Right atrium auricular region (tissue), 2 donors: ENCODE data around the gene MCEMP1. TPM values are rescaled to one million over a fixed set of nuclear protein-coding genes. Genes with fewer than 3 reads are reported as not detected.

Experiments
- DNase-seq: peaks from one replicate; pipeline ENCODE4 v3.0.0-alpha.2; 2019; ENCODE audit warnings: low spot score
- H3K27ac ChIP-seq, 2 donors: fragments of 200-600 bp; sonication (generic); 1 replicate in 1 of 2; 2 replicates in 1 of 2; pipeline ENCODE4 v1.5.1; 2016 to 2019
- H3K27me3 ChIP-seq, 2 donors: fragments of 200-600 bp; sonication (generic); one replicate each; pipeline versions ENCODE4 v1.5.1 to v1.6.0; 2017 to 2019
- H3K36me3 ChIP-seq: fragments of 200-600 bp; sonication (generic); one replicate; pipeline ENCODE4 v1.5.1; 2016
- H3K4me1 ChIP-seq, 2 donors: fragments of 200-600 bp; sonication (generic); one replicate each; pipeline versions ENCODE4 v1.5.1 to v1.6.0; 2017 to 2019
- H3K4me3 ChIP-seq, 2 donors: fragments of 200-600 bp; sonication (generic); 1 replicate in 1 of 2; 2 replicates in 1 of 2; pipeline ENCODE4 v1.5.1; 2017 to 2019; ENCODE audit warnings: mild to moderate bottlenecking in 1 of 2, moderate library complexity in 1 of 2
- H3K9me3 ChIP-seq, 2 donors: fragments of 200-600 bp; sonication (generic); one replicate each; pipeline ENCODE4 v1.5.1; 2019
- CTCF ChIP-seq, 2 donors: fragments of 200-600 bp; sonication (generic); IDR thresholded peaks; one replicate each; pipeline ENCODE4 v1.5.1; 2019; ENCODE audit warnings: antibody characterized with exemption in 2 of 2
- total RNA-seq, 2 donors: library from RNA; depleted of rRNA; stranded (reverse); fragments of >200 nt; gene quantifications; one replicate each; pipeline ENCODE4 v1.1.0, GENCODE V29; 2016

MCEMP1 gene
- total RNA-seq, 2 donors from 2014 or later, result 0.70 to 1.5 TPM

- no peaks in the 10 kb centered on the region for H3K36me3 ChIP-seq
- no peaks in the 10 kb centered on the region for H3K4me1 ChIP-seq
- no peaks in the 10 kb centered on the region for H3K27me3 ChIP-seq
- no peak for DNase-seq
- H3K9me3 ChIP-seq, result no peaks in the 10 kb centered on the region
- no peak overlapping the region for H3K4me3 ChIP-seq
- no peak for TF ChIP-seq CTCF (IDR thresholded peaks at IDR 0.05)
- H3K27ac ChIP-seq, result no peak overlapping the region
Measured at GRCh38 chr19:7691497-7691896, 14.6 kb downstream of the MCEMP1 start.

- H3K27ac ChIP-seq, result no peak overlapping the region
- H3K27me3 ChIP-seq, result no peaks in the 10 kb centered on the region
- DNase-seq, result no peak
- no peaks in the 10 kb centered on the region for H3K4me1 ChIP-seq
- H3K9me3 ChIP-seq, result no peaks in the 10 kb centered on the region
- H3K4me3 ChIP-seq, result no peak overlapping the region
- TF ChIP-seq CTCF (IDR thresholded peaks at IDR 0.05), result no peak
- H3K36me3 ChIP-seq, result no peaks in the 10 kb centered on the region
Measured at GRCh38 chr19:7692417-7693088, 15.7 kb downstream of the MCEMP1 start.

- Histone ChIP-seq H3K27me3 (no peaks in the 10 kb centered on the region), H3K9me3 (no peaks in the 10 kb centered on the region), H3K4me3 (no peak overlapping the region), H3K27ac (no peak overlapping the region), H3K36me3 (no peaks in the 10 kb centered on the region), H3K4me1 (no peaks in the 10 kb centered on the region)
- DNase-seq, result no peak
- no peak for TF ChIP-seq CTCF (IDR thresholded peaks at IDR 0.05)
Measured at GRCh38 chr19:7694499-7694898, 17.6 kb downstream of the MCEMP1 start.

GRCh38 chr19:7697721-7698287 lies 20.9 kb downstream of the MCEMP1 start:
- H3K27ac ChIP-seq, result no peak overlapping the region
- no peak for DNase-seq
- no peak for TF ChIP-seq CTCF (IDR thresholded peaks at IDR 0.05)
- no peaks in the 10 kb centered on the region for H3K9me3 ChIP-seq
- H3K4me1 ChIP-seq, result no peaks in the 10 kb centered on the region
- no peak overlapping the region for H3K4me3 ChIP-seq
- no peaks in the 10 kb centered on the region for H3K36me3 ChIP-seq
- no peaks in the 10 kb centered on the region for H3K27me3 ChIP-seq

GRCh38 chr19:7698583-7698982 lies 21.7 kb downstream of the MCEMP1 start:
- Histone ChIP-seq H3K4me3 (no peak overlapping the region), H3K36me3 (no peaks in the 10 kb centered on the region), H3K27me3 (no peaks in the 10 kb centered on the region), H3K9me3 (no peaks in the 10 kb centered on the region), H3K27ac (no peak overlapping the region), H3K4me1 (no peaks in the 10 kb centered on the region)
- no peak for TF ChIP-seq CTCF (IDR thresholded peaks at IDR 0.05)
- no peak for DNase-seq

- H3K9me3 ChIP-seq, result no peaks in the 10 kb centered on the region
- no peaks in the 10 kb centered on the region for H3K4me1 ChIP-seq
- TF ChIP-seq CTCF (IDR thresholded peaks at IDR 0.05), result no peak
- no peak overlapping the region for H3K4me3 ChIP-seq
- no peaks in the 10 kb centered on the region for H3K36me3 ChIP-seq
- DNase-seq, result no peak
- no peak overlapping the region for H3K27ac ChIP-seq
- H3K27me3 ChIP-seq, result no peaks in the 10 kb centered on the region
Measured at GRCh38 chr19:7699003-7699402, 22.1 kb downstream of the MCEMP1 start.
